ENCODE measurements around the gene N4BP2L1. TPM values are rescaled to one million over a fixed set of nuclear protein-coding genes. Genes with fewer than 3 reads are reported as not detected.
"Not testable (repeated sequence)": the region's sequence is repeated elsewhere in the genome, so short reads cannot be mapped to it uniquely, and the experiment has no call there.

The N4BP2L1 gene
- polyA plus RNA-seq, 3 donors, result 17.4 to 28.6 (median 22.9) TPM

- DNase-seq (ENCODE audit: extremely low read depth in 1 of 11, low read depth in 9 of 11, low spot score in 4 of 11), result not testable (repeated sequence)
Observed at GRCh38 chr13:32350839-32351441, 77.0 kb downstream of the N4BP2L1 start.

Other genes starting within 250 kb of the N4BP2L1 start
- gene ZAR1L, start 112.8 kb downstream of the N4BP2L1 start, polyA plus RNA-seq (ENCODE audit: insufficient read length in 3 of 3), result not detected
- 1 to 10 TPM; 7.8 to 8.3 (median 8.3) TPM for gene BRCA2, start 112.6 kb downstream of the N4BP2L1 start, polyA plus RNA-seq (ENCODE audit: insufficient read length in 3 of 3)
- gene N4BP2L2, start 110.7 kb upstream of the N4BP2L1 start, polyA plus RNA-seq (ENCODE audit: insufficient read length in 3 of 3), result 100 to 1,000 TPM; 137 to 239 (median 170) TPM
- gene PDS5B, start 158.3 kb upstream of the N4BP2L1 start, polyA plus RNA-seq (ENCODE audit: insufficient read length in 3 of 3), result 10 to 100 TPM; 67.4 to 85.8 (median 67.7) TPM